Measurements from ENCODE around the gene SYPL2. TPM values are rescaled to one million over a fixed set of nuclear protein-coding genes. Genes with fewer than 3 reads are reported as not detected.

Gene SYPL2
- total RNA-seq, result not detected

DNA sequence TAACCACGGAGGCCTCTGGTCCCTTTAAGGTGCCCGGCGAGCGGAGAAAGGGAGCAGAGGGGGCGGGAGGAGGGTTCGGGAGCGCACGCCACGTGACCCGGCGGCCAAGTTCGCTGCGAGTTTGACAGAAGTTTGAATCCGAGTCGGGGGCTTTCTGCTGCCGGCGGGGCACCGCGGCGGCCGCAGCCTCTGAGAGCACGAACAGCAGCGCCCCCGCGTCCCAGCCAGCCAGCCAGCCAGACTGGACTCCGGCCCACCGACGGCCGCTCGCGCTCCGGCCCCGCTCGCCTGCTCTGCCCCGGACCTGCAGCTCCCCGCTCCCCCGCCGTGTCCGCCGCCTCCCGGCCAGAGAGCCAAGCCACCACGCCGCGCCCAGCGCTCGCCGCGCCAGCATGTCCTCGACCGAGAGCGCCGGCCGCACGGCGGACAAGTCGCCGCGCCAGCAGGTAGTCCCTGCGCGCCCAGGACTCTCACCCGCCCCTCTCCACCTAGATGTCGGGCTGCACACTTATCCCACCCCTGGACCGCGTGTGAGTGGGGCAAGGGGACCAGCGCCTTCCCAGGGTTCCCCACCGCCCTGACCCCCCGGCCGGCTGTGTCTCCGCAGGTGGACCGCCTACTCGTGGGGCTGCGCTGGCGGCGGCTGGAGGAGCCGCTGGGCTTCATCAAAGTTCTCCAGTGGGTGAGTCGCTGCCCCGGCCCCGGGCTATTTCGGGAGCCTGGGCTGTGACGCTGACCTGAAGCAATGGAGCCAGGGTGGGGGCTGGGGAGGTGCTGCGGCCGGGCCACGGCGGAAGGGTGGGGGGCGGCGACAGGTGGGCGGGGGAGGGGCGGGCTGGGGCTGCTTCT is at the start of gene SYPL2:
TSS of gene SYPL2 (plus strand) at position 95 of the 849 bp plus-strand sequence. CDS start at position 393, 298 bp downstream.
- ATAC-seq (ENCODE audit: low read depth) (peak; percentile 30), DNase-seq (peak; percentile 39)
- POLR2A ChIA-PET, result no interaction called here
- H3K36me3 Mint-ChIP-seq, result no peaks in the 10 kb centered on the region
- no peak within 1 kb of the TSS for H3K27ac Mint-ChIP-seq
- peaks cover 91% of the 10 kb centered on the region for H3K27me3 Mint-ChIP-seq
- H3K4me3 Mint-ChIP-seq, result peak within 1 kb of the TSS; percentile 51
- no peaks in the 10 kb centered on the region for H3K9me3 Mint-ChIP-seq
- peaks cover 4% of the 10 kb centered on the region for H3K4me1 Mint-ChIP-seq

DNA sequence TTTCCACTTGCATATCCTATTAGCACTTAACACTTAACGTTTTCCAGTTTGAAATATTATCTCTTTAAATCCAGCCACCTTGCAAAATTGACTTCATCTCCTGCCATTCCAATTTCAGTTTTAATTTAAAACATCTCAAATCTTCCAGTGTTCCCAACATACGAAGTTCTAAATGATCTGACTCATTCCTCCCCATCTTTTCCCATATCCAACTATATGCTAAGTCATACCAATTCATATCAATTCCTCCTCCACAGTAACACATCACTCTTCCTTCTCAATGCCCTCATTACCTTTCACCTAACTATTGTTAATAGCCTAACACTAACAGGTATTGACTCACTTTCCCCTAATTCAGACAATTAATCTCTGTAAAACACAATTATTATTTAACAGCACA is 42.8 kb upstream of the SYPL2 start:
- H3K4me3 Mint-ChIP-seq, result peak overlapping the region; percentile 93
- no peak for ATAC-seq (ENCODE audit: low read depth)
- no peaks in the 10 kb centered on the region for H3K27me3 Mint-ChIP-seq
- POLR2A ChIA-PET, result no interaction called here
- peaks cover 25% of the 10 kb centered on the region for H3K4me1 Mint-ChIP-seq
- H3K27ac Mint-ChIP-seq, result peak overlapping the region; percentile 65
- H3K36me3 Mint-ChIP-seq, result peaks cover 19% of the 10 kb centered on the region
- no peak for DNase-seq
- no peaks in the 10 kb centered on the region for H3K9me3 Mint-ChIP-seq

DNA sequence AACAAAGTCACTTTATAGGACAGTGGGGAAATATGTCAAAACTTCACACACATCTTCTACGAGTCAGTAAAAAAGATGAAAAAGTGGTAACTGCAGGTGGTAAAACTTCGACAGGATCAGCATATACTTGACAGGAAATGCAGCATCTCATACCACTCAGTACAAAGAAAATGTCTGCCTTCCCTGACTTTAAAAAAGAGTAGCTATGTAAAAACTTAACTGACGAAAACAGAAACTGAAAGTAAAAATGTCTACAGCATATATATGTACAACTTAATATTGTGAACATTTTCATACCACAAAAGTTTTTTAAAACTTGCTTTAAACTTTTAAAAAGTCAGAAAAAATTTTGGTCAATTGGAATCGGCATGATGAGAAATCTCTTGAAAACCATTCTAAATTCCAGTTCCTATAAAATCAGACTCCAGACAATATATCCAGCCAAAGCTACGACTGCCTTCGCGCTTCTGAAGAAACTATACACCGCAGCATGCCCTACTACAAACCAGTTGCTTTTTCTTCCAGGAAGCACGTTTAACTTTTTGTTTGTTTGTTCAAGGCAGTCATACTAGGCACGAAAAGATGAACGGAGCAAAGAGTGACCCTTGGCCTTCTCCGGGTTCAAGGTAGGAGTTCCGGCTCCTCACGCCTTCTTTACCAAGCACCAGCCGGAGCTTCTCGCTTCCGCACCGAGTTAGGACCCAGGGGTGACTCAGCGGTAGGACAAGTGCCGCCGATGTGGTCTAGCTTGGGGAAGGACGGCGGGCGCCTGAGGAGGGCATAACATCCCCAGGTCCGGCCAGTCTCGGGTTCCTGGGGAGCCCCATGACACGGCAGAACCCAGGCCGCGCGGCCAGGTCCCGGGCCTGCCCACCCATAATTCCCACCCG is 40.7 kb upstream of the SYPL2 start:
- Mint-ChIP-seq H3K9me3 (no peaks in the 10 kb centered on the region), H3K4me1 (peaks cover 27% of the 10 kb centered on the region), H3K27me3 (no peaks in the 10 kb centered on the region), H3K36me3 (peaks cover 15% of the 10 kb centered on the region), H3K4me3 (peak overlapping the region; percentile 93), H3K27ac (peak overlapping the region; percentile 97)
- DNase-seq (peak; percentile 75), ATAC-seq (ENCODE audit: low read depth) (peak; percentile 44)
- POLR2A ChIA-PET, result interaction anchor here (0.6 to 2.8 kb wide), 22 partner anchors 11 to 778 kb away, joined by 3 to 37 read pairs (median 4); partner anchors contain the start of genes AMPD2, ATXN7L2, CYB561D1 and GNAI3

DNA sequence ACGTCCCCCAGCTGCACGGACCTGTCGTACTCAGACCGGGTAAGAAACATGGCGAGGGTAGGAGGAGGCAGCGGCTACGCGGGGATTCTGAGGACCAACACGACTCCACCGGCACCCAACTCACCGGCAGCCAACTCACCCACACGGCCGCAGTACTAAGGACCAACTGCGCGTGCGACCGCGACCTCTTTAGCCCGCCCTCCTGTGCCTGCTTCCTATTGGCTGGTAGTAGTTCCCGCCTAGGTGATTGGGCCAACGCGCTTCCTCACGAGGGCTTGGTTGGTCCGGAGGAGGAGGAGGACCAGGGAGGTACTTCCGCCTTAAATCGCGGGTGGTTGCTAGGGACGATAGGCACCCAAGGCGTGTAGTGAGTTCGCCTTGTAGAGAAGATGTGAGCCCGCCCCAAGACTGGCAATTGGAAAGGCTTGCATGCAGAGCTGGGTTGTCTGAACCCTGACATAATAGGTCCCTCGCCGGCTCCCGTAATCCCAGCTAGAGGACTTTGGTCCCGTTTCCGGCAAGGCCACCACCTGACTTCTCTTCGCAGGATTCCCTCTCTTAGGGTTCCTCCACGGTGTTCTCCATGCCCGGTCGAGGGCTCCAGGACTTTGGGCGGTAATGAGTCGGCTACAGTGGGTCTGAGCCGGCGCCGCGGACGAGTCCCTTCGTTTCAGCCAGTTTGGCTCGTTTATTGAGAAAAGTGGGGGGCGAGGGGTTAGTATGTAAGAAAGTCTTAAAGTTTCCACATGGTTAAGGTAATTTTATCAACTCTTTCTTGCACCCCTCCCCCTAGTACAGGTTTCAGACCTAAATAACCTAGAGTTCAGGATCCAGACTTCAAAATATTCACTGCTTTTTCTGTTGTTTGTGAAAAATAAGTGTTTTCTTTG is 39.8 kb upstream of the SYPL2 start, which contains the start of gene PSMA5:
TSS of gene PSMA5 (minus strand) at position 168 of the 890 bp plus-strand sequence. CDS start at position 50, 118 bp downstream.
- Mint-ChIP-seq H3K36me3 (peaks cover 15% of the 10 kb centered on the region), H3K27ac (peak within 1 kb of the TSS; percentile 97), H3K4me3 (peak within 1 kb of the TSS; percentile 93), H3K4me1 (peaks cover 27% of the 10 kb centered on the region), H3K27me3 (no peaks in the 10 kb centered on the region), H3K9me3 (no peaks in the 10 kb centered on the region)
- ATAC-seq (ENCODE audit: low read depth) (peak; percentile 93), DNase-seq (peak; percentile 89)
- POLR2A ChIA-PET, result interaction anchor here (0.6 to 2.8 kb wide), 14 partner anchors 16 to 779 kb away, joined by 3 to 37 read pairs (median 4); partner anchors contain the start of genes AMPD2, ATXN7L2, GNAI3 and PSRC1

DNA sequence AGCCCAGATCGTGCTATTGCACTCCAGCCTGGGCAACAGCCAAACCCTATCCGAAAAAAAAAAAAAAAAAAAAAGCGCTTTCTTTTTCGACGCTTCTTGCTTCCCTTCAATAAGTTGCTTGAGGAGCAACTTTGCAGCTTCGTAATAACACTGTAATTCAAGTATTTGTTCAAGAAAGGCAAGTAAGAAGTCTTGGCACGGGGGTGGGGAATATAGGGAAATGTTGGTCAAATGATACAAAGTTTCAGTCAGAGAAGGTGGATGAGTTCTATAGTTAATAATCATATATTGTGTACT is 39.2 kb upstream of the SYPL2 start:
- no peaks in the 10 kb centered on the region for H3K9me3 Mint-ChIP-seq
- ATAC-seq (ENCODE audit: low read depth) (no peak), DNase-seq (no peak)
- H3K4me3 Mint-ChIP-seq, result peak overlapping the region; percentile 93
- no peaks in the 10 kb centered on the region for H3K27me3 Mint-ChIP-seq
- H3K36me3 Mint-ChIP-seq, result peaks cover 15% of the 10 kb centered on the region
- POLR2A ChIA-PET, result interaction anchor here (0.9 to 2.8 kb wide), 7 partner anchors 17 to 193 kb away, joined by 3 to 37 read pairs (median 10); partner anchors contain the start of genes AMPD2, ATXN7L2, GNAI3 and PSRC1
- H3K4me1 Mint-ChIP-seq, result peaks cover 24% of the 10 kb centered on the region
- peak overlapping the region; percentile 97 for H3K27ac Mint-ChIP-seq

DNA sequence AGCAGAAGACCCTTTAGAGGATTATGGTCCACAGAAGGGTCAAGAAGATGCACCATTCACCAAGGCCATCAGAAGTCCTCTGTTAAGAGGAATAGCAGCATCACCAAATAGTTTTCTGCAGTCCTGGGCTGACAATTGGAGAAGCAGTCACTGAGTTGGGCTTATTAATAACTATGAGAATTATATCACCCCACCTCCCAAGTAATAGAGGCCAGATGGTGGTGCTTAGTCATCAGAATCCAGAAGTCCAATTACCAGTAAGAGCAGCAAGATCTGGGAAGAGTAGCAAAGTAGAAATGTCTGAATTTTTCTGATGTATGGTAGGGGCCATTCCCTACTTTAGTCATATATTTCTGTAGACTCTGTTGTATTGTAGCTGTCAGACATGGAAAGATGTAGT is 34.0 kb upstream of the SYPL2 start:
- POLR2A ChIA-PET, result no interaction called here
- H3K4me3 Mint-ChIP-seq, result no peak overlapping the region
- H3K9me3 Mint-ChIP-seq, result peaks cover 9% of the 10 kb centered on the region
- DNase-seq, result no peak
- H3K4me1 Mint-ChIP-seq, result peaks cover 5% of the 10 kb centered on the region
- no peak overlapping the region for H3K27ac Mint-ChIP-seq
- H3K36me3 Mint-ChIP-seq, result no peaks in the 10 kb centered on the region
- ATAC-seq (ENCODE audit: low read depth), result no peak
- no peaks in the 10 kb centered on the region for H3K27me3 Mint-ChIP-seq

DNA sequence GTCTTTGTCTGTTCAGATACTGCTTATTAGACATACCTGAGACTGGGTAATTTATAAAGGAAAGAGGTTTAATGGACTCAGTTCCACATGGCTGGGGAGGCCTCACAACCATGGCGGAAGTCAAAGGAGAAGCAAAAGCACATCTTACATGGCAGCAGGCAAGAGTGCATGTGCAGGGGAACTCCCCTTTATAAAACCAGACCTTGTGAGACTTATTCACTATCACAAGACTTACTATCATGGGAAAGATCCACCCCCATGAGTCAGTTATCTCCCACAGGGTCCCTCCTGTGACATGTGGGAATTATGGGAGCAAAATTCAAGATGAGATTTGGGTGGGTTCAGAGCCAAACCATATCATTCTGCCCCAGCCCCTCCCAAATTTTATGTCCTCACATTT is 33.0 kb upstream of the SYPL2 start:
- Mint-ChIP-seq H3K27ac (no peak overlapping the region), H3K27me3 (no peaks in the 10 kb centered on the region), H3K4me3 (no peak overlapping the region), H3K4me1 (peaks cover 2% of the 10 kb centered on the region), H3K9me3 (peaks cover 9% of the 10 kb centered on the region), H3K36me3 (no peaks in the 10 kb centered on the region)
- DNase-seq (no peak), ATAC-seq (ENCODE audit: low read depth) (no peak)
- POLR2A ChIA-PET, result no interaction called here

DNA sequence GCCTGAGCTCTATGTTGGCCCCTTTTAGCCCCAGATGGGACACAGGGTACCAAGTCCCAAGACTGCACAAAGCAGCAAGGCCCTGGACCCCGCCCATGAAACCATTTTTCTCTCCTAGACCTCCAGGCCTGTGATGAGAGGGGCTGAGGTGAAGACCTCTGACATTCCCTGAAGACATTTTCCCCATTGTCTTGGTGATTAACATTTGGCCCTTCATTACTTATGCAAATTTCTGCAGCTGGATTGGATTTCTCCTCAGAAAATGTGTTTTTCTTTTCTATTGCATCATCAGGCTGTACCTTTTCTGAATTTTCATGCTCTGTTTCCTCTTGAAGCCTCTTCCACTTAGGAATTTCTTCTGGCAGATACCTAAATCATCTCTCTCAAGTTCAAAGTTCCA is 31.9 kb upstream of the SYPL2 start:
- H3K9me3 Mint-ChIP-seq, result peaks cover 9% of the 10 kb centered on the region
- H3K4me3 Mint-ChIP-seq, result no peak overlapping the region
- ATAC-seq (ENCODE audit: low read depth) (no peak), DNase-seq (no peak)
- POLR2A ChIA-PET, result no interaction called here
- H3K36me3 Mint-ChIP-seq, result no peaks in the 10 kb centered on the region
- H3K27me3 Mint-ChIP-seq, result no peaks in the 10 kb centered on the region
- H3K27ac Mint-ChIP-seq, result no peak overlapping the region
- H3K4me1 Mint-ChIP-seq, result no peaks in the 10 kb centered on the region

DNA sequence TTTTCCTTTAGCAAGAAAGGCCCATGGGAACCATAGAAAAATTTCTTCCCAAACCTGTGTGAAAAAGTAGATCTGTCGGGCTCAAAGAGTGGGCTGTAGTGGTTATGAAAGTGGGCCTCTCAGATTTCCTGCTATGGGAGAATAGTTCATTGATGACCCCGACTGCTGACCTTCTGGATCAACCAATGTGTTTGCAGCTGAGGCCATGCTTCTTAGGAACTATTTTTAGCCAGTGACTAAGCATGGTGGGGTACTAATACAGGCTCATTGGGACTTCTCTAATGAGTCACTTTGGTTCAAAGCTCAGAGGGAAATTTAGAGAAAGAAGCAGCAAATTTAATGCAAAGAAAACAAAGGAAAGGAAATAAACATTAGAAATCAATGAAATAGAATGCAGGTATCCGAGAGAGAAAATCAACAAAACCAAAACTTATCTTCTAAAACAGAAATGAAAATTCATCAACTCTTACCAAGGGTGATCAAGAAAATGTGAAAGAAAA is 27.5 kb upstream of the SYPL2 start:
- Mint-ChIP-seq H3K4me3 (no peak overlapping the region), H3K27me3 (no peaks in the 10 kb centered on the region), H3K4me1 (no peaks in the 10 kb centered on the region), H3K27ac (no peak overlapping the region), H3K9me3 (peaks cover 3% of the 10 kb centered on the region), H3K36me3 (no peaks in the 10 kb centered on the region)
- DNase-seq (no peak), ATAC-seq (ENCODE audit: low read depth) (no peak)
- POLR2A ChIA-PET, result no interaction called here

DNA sequence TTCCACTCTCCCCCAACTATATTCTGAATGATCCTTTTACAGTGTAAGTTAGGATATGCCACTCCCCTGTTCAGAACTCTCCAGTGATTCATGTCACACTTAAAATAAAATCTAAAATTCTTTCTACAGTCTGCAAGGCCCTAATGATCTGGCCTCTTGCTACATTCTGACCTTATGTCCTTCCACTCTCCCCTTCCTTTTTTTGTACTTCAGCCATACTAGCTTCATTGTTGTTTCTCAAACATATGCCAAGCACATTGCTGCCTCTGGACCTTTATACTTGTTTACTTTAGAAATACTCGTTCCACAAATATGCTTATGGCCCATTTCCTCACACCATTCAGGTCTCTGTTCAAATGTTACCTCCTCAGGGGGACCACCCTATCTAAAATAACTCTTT is 25.3 kb upstream of the SYPL2 start:
- Mint-ChIP-seq H3K27ac (no peak overlapping the region), H3K9me3 (no peaks in the 10 kb centered on the region), H3K4me1 (peaks cover 3% of the 10 kb centered on the region), H3K36me3 (no peaks in the 10 kb centered on the region), H3K4me3 (no peak overlapping the region), H3K27me3 (peaks cover 14% of the 10 kb centered on the region)
- POLR2A ChIA-PET, result no interaction called here
- DNase-seq (no peak), ATAC-seq (ENCODE audit: low read depth) (no peak)

DNA sequence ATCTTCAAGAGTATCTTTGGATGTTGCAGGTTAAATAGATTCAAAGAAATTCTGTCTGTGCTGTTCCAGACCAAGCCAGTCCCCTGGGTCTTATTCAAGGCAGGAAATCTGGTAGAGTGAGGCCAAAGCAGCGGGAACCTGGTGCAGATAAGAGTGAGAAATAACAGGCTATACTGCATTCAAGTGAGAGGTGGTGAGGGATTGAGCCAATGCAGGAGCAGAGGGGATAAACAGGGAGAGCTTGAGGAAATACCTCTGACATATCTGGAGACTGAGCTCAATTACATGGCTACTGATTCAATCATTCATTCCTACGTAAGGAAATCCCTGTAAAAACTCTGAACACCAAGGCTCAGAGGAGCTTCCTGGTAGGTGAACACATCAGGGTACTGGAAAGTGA is 22.9 kb upstream of the SYPL2 start:
- no peak overlapping the region for H3K27ac Mint-ChIP-seq
- no peak for DNase-seq
- H3K36me3 Mint-ChIP-seq, result no peaks in the 10 kb centered on the region
- no peak overlapping the region for H3K4me3 Mint-ChIP-seq
- POLR2A ChIA-PET, result no interaction called here
- H3K4me1 Mint-ChIP-seq, result peaks cover 3% of the 10 kb centered on the region
- peaks cover 22% of the 10 kb centered on the region for H3K27me3 Mint-ChIP-seq
- H3K9me3 Mint-ChIP-seq, result no peaks in the 10 kb centered on the region
- no peak for ATAC-seq (ENCODE audit: low read depth)

DNA sequence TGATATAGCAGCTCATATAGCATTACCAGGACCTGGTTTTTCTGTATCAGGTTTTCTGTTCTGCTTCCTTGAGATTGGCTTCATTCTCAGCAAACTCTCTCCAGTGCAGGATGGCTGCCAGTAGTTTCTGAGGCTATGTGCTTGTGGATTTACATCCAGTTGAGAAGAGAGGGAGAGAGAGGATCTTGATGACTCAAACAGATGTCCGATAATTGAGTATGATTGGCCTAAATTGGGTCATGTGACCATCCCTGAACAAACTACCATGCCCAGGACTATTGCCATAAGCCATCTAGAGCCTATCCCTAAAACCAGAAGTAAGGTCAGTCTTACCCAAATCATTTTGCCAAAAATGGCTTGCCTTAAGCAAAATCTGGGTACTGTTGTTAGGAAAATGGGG is 22.0 kb upstream of the SYPL2 start:
- DNase-seq (no peak), ATAC-seq (ENCODE audit: low read depth) (no peak)
- H3K27ac Mint-ChIP-seq, result no peak overlapping the region
- POLR2A ChIA-PET, result no interaction called here
- H3K4me1 Mint-ChIP-seq, result peaks cover 3% of the 10 kb centered on the region
- H3K4me3 Mint-ChIP-seq, result no peak overlapping the region
- H3K9me3 Mint-ChIP-seq, result no peaks in the 10 kb centered on the region
- peaks cover 29% of the 10 kb centered on the region for H3K27me3 Mint-ChIP-seq
- H3K36me3 Mint-ChIP-seq, result no peaks in the 10 kb centered on the region
